Choroid plexus epithelial cell (primary cell): ENCODE data around the gene KCNQ2.

Experiments
- DNase-seq: peaks from one replicate; pipeline ENCODE4 v3.0.0-alpha.2; 2010; ENCODE audit warnings: low read depth
- H3K4me3 ChIP-seq: 2 replicates; pipeline ENCODE4 v1.5.1; 2011; ENCODE audit warnings: low read depth, mild to moderate bottlenecking, control low read depth, low read length, moderate library complexity
- CTCF ChIP-seq: conservative IDR thresholded peaks from 2 replicates; pipeline ENCODE4 v1.5.1; 2011; ENCODE audit warnings: low read depth, mild to moderate bottlenecking, control low read depth, inconsistent platforms, low read length, moderate library complexity

Gene KCNQ2

GRCh38 chr20:63488315-63489251 lies 16.1 kb upstream of the KCNQ2 start:
- no peak overlapping the region for H3K4me3 ChIP-seq
- DNase-seq: no peak
- no peak for TF ChIP-seq CTCF

- TF ChIP-seq CTCF: no peak
- no peak for DNase-seq
- H3K4me3 ChIP-seq: no peak overlapping the region
Observed at GRCh38 chr20:63487781-63488241, 15.4 kb upstream of the KCNQ2 start.

- TF ChIP-seq CTCF: no peak
- H3K4me3 ChIP-seq: no peak overlapping the region
- no peak for DNase-seq
Observed at GRCh38 chr20:63487116-63487764, 14.8 kb upstream of the KCNQ2 start.

- no peak for TF ChIP-seq CTCF
- DNase-seq: no peak
- H3K4me3 ChIP-seq: no peak overlapping the region
Observed at GRCh38 chr20:63486300-63486855, 13.9 kb upstream of the KCNQ2 start.

- no peak overlapping the region for H3K4me3 ChIP-seq
- no peak for TF ChIP-seq CTCF
- DNase-seq: no peak
Observed at GRCh38 chr20:63484651-63485403, 12.4 kb upstream of the KCNQ2 start.

- no peak for TF ChIP-seq CTCF
- no peak overlapping the region for H3K4me3 ChIP-seq
- DNase-seq: no peak
Observed at GRCh38 chr20:63484236-63484635, 11.8 kb upstream of the KCNQ2 start.
